ENCODE measurements around the gene AR. TPM values are rescaled to one million over a fixed set of nuclear protein-coding genes. Genes with fewer than 3 reads are reported as not detected.

The AR gene
- total and polyA plus RNA-seq, 7 donors = under 0.01 to 9.1 (median 5.4) TPM; not detected in 1

DNA sequence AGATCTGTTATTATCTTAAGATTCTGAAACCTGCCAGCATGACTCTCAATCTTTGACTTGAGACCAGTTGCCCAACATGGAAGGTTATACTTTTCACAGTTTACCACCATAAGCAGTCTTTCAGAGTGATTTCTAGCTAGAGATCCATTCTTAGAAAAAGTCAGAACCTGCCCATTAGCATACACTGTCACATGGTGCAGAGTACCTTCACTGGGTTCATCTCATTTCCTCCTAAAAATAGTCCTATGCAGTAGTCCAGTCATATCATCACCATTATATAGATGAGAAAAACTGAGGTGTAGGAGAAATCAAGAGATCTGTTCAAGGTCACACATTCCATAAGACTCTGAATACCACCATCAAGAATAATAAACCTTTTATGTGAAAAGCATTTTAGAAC lies 153.6 kb downstream of the AR start:
- DNase-seq = no peak
- Histone ChIP-seq H3K9me3 (no peaks in the 10 kb centered on the region), H3K36me3 (no peaks in the 10 kb centered on the region), H3K4me3 (no peak overlapping the region), H3K27me3 (no peaks in the 10 kb centered on the region), H3K4me1 (no peaks in the 10 kb centered on the region), H3K27ac (no peak overlapping the region)
- TF ChIP-seq POLR2AphosphoS5 (IDR thresholded peaks at IDR 0.05) (no peak), EP300 (IDR thresholded peaks at IDR 0.05) (no peak), POLR2A (IDR thresholded peaks at IDR 0.05) (no peak)
- TF ChIP-seq, protein P1, sequence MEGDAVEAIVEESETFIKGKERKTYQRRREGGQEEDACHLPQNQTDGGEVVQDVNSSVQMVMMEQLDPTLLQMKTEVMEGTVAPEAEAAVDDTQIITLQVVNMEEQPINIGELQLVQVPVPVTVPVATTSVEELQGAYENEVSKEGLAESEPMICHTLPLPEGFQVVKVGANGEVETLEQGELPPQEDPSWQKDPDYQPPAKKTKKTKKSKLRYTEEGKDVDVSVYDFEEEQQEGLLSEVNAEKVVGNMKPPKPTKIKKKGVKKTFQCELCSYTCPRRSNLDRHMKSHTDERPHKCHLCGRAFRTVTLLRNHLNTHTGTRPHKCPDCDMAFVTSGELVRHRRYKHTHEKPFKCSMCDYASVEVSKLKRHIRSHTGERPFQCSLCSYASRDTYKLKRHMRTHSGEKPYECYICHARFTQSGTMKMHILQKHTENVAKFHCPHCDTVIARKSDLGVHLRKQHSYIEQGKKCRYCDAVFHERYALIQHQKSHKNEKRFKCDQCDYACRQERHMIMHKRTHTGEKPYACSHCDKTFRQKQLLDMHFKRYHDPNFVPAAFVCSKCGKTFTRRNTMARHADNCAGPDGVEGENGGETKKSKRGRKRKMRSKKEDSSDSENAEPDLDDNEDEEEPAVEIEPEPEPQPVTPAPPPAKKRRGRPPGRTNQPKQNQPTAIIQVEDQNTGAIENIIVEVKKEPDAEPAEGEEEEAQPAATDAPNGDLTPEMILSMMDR (IDR thresholded peaks at IDR 0.05) = no peak
- intact Hi-C loops (cut with DNase I) = no loop called here

DNA sequence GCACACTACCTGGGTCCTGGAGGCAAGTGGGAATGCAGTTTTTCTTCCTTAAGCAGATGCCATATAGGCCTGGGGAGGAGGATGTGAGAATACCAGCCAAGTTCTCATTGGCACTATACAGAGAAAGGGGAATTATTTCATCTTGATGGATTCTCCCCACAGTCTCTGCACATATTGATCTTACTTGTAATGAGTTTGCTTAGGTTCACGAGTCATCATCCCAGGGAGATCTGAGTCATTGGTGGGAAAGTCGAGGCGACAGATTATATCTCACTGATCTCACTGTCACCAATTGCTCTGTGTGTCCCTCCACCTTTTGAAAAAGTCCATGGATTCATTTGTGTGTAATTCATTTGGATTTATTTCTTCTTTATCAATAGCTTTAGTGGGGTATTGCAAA lies 156.8 kb downstream of the AR start:
- no peaks in the 10 kb centered on the region for H3K4me1 ChIP-seq
- no peak overlapping the region for H3K4me3 ChIP-seq
- no peak overlapping the region for H3K27ac ChIP-seq
- H3K9me3 ChIP-seq = no peaks in the 10 kb centered on the region
- H3K36me3 ChIP-seq = no peaks in the 10 kb centered on the region
- no peak for DNase-seq
- 74 to 83% methylated on average over 3 of the region's 3 CpGs for WGBS, 2 donors
- TF ChIP-seq, protein P1 (IDR thresholded peaks at IDR 0.05) = no peak
- TF ChIP-seq POLR2AphosphoS5 (IDR thresholded peaks at IDR 0.05) = no peak
- no peak for TF ChIP-seq EP300 (IDR thresholded peaks at IDR 0.05)
- no peak for TF ChIP-seq POLR2A (IDR thresholded peaks at IDR 0.05)
- intact Hi-C loops (cut with DNase I) = no loop called here
- no peaks in the 10 kb centered on the region for H3K27me3 ChIP-seq

DNA sequence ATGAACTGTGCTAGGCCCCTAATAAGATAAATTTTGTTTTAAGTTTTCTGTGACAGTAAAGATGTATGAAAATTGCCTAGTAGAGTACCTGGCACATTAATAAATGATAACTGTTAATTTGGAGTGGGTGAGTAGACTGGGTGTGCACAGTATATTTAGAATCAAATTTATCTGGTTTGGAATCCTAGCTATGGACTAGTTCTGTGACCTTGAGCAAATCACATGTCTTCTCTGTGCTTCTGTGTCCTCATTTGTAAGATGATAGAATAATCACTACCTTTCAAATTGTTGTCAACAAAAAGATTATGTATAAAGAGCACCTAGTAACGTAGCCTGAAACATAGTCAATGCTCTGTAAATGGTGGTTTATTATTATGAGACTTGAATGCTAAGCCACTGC lies 170.2 kb downstream of the AR start:
- Histone ChIP-seq H3K4me3 (no peak overlapping the region), H3K4me1 (no peaks in the 10 kb centered on the region), H3K27ac (no peak overlapping the region), H3K27me3 (no peaks in the 10 kb centered on the region), H3K9me3 (no peaks in the 10 kb centered on the region), H3K36me3 (no peaks in the 10 kb centered on the region)
- no peak for DNase-seq
- 50 to 68% methylated on average over 1 of the region's 1 CpG for WGBS, 2 donors
- intact Hi-C loops (cut with DNase I) = no loop called here
- TF ChIP-seq EP300 (IDR thresholded peaks at IDR 0.05) (no peak), POLR2A (IDR thresholded peaks at IDR 0.05) (no peak), POLR2AphosphoS5 (IDR thresholded peaks at IDR 0.05) (no peak)
- TF ChIP-seq, protein P1 (IDR thresholded peaks at IDR 0.05) = no peak

DNA sequence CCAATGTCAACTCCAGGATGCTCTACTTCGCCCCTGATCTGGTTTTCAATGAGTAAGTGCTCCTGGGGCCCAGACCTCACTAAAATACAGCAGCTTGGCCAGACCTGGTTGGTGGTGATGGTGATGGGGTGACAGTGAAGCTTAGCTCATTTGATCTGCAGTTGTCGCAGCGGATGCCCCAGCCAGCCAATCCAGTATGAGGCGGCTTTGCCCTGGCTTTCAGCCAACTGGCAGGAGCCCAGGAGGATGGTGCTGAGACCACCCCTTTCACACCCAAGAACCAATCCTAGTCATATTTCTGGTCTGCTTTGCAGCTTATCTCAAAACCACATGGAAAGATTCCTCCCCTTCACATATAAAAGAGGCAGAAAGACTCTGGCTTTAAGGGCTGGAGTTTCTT lies 173.8 kb downstream of the AR start:
- H3K27ac ChIP-seq = no peak overlapping the region
- no peak overlapping the region for H3K4me3 ChIP-seq
- TF ChIP-seq POLR2AphosphoS5 (IDR thresholded peaks at IDR 0.05) = no peak
- TF ChIP-seq POLR2A (IDR thresholded peaks at IDR 0.05) = no peak
- no peak for TF ChIP-seq EP300 (IDR thresholded peaks at IDR 0.05)
- TF ChIP-seq, protein P1 (IDR thresholded peaks at IDR 0.05) = no peak
- H3K4me1 ChIP-seq = no peaks in the 10 kb centered on the region
- no peaks in the 10 kb centered on the region for H3K9me3 ChIP-seq
- no peak for DNase-seq
- intact Hi-C loops (cut with DNase I) = no loop called here
- WGBS, 2 donors = 91 to 95% methylated on average over 4 of the region's 4 CpGs
- no peaks in the 10 kb centered on the region for H3K27me3 ChIP-seq
- H3K36me3 ChIP-seq = no peaks in the 10 kb centered on the region

DNA sequence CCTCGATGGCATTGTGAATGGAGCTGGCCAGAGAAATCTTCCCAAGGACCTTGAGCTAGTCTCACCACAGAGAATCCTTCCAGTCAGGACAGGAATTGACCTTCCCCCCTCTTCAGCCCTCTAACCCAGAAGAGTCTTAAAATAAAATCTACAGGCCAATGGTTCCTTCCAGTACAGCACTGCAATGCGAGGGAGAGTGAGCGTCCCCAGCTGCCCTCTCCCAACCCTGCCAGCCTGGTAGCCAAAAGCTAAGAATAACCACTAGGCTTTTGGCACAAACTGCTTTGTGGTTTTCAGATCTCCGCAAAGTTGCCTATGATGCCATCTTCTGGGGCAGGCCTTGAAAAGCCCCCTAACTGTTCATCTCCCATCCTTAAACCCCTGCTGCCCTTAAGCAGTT lies 175.1 kb downstream of the AR start:
- Histone ChIP-seq H3K27ac (no peak overlapping the region), H3K4me3 (no peak overlapping the region), H3K27me3 (no peaks in the 10 kb centered on the region), H3K9me3 (no peaks in the 10 kb centered on the region), H3K4me1 (no peaks in the 10 kb centered on the region), H3K36me3 (no peaks in the 10 kb centered on the region)
- TF ChIP-seq POLR2AphosphoS5 (IDR thresholded peaks at IDR 0.05) (no peak), POLR2A (IDR thresholded peaks at IDR 0.05) (no peak), EP300 (IDR thresholded peaks at IDR 0.05) (no peak)
- TF ChIP-seq, protein P1 (IDR thresholded peaks at IDR 0.05) = no peak
- intact Hi-C loops (cut with DNase I) = no loop called here
- WGBS, 2 donors = 67 to 89% methylated on average over 4 of the region's 4 CpGs
- DNase-seq = no peak

All from sigmoid colon (tissue), 7 donors.